A673 (cell line): ENCODE results near the gene RELN.

Experiments
- EZH2 ChIP-seq: fragments of 200-600 bp; sonication (generic); IDR thresholded peaks from 2 replicates; pipeline ENCODE4 v1.6.1; 2017; ENCODE audit warnings: borderline replicate concordance, low read depth, mild to moderate bottlenecking, mixed read lengths, antibody characterized with exemption, low read length; ENCODE audit not compliant: poor library complexity, severe bottlenecking
- TF ChIP-seq, protein P1 (sequence below): fragments of 300-800, 200-600 bp; sonication (generic); conservative IDR thresholded peaks from 2 replicates; pipeline ENCODE4 v1.5.1; 2017; ENCODE audit warnings: low read depth, mild to moderate bottlenecking, antibody characterized with exemption, low read length, moderate library complexity, mixed read lengths

DNA sequence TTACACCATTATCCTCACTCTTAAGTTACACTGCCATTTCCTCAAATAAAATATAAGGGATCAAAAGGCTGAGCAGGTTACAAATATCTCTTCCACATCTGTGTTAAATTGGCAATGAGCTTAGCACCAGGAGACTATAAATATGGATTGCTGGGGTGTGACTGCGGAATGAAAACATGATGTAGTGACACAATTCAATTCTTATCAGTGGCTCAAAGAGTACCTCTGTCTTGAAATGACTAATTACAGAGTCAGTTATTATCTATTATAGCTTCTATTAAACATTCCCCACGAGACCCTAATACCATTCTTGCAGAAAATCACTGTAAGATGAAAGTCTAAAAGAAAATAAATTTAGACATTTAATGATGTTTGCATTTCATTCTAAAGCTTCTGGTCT is 67.1 kb downstream of the RELN start:
- TF ChIP-seq, protein P1, sequence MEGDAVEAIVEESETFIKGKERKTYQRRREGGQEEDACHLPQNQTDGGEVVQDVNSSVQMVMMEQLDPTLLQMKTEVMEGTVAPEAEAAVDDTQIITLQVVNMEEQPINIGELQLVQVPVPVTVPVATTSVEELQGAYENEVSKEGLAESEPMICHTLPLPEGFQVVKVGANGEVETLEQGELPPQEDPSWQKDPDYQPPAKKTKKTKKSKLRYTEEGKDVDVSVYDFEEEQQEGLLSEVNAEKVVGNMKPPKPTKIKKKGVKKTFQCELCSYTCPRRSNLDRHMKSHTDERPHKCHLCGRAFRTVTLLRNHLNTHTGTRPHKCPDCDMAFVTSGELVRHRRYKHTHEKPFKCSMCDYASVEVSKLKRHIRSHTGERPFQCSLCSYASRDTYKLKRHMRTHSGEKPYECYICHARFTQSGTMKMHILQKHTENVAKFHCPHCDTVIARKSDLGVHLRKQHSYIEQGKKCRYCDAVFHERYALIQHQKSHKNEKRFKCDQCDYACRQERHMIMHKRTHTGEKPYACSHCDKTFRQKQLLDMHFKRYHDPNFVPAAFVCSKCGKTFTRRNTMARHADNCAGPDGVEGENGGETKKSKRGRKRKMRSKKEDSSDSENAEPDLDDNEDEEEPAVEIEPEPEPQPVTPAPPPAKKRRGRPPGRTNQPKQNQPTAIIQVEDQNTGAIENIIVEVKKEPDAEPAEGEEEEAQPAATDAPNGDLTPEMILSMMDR: no peak
- no peak for TF ChIP-seq EZH2
